A673 (cell line): Measurements from ENCODE around the gene ST8SIA5. TPM values are rescaled to one million over a fixed set of nuclear protein-coding genes. Genes with fewer than 3 reads are reported as not detected.

Source experiments
- BruUV-seq: library from RNA; stranded (reverse); fragments of 400-500 nt; replicated peaks from 2 replicates; lab custom pipeline; 2021; lab: Mats Ljungman, UMichigan
- CTCF ChIA-PET: fragments of 300-600 bp; sonication (Branson Sonifier 250); formaldehyde crosslinking; loops from one replicate; lab custom pipeline; 2022; ENCODE audit warnings: antibody characterized with exemption; lab: Charles Lee
- POLR2A ChIA-PET: fragments of 300-600 bp; sonication (Branson Sonifier 250); formaldehyde crosslinking; loops from one replicate; lab custom pipeline; 2022; ENCODE audit warnings: antibody characterized with exemption; ENCODE audit not compliant: low non-redundant PET; lab: Charles Lee
- DNase-seq: peaks from one replicate; pipeline ENCODE4 v3.0.0-alpha.2; 2015; ENCODE audit warnings: low spot score
- H3K27ac ChIP-seq: fragments of 200-600 bp; sonication (generic); 2 replicates; pipeline ENCODE4 v1.5.1; 2016; ENCODE audit warnings: mixed run types, low read depth, mild to moderate bottlenecking, mixed read lengths, antibody characterized with exemption, low read length; ENCODE audit not compliant: poor library complexity, severe bottlenecking
- H3K27me3 ChIP-seq: fragments of 200-600 bp; sonication (generic); replicated peaks from 2 replicates; pipeline ENCODE4 v1.6.1; 2017; ENCODE audit warnings: mixed run types, low read depth, mild to moderate bottlenecking, mixed read lengths, antibody characterized with exemption, low read length; ENCODE audit not compliant: insufficient read depth, poor library complexity
- H3K36me3 ChIP-seq: fragments of 200-600 bp; sonication (generic); 2 replicates; pipeline ENCODE4 v1.6.1; 2016; ENCODE audit warnings: mixed run types, mild to moderate bottlenecking, mixed read lengths, antibody characterized with exemption, low read length; ENCODE audit not compliant: insufficient read depth, poor library complexity, severe bottlenecking
- H3K4me1 ChIP-seq: fragments of 200-600 bp; sonication (generic); 2 replicates; pipeline ENCODE4 v1.6.1; 2017; ENCODE audit warnings: mixed run types, mild to moderate bottlenecking, mixed read lengths, antibody characterized with exemption, low read length; ENCODE audit not compliant: insufficient read depth, poor library complexity, severe bottlenecking
- H3K4me3 ChIP-seq: fragments of 200-600 bp; sonication (generic); 2 replicates; pipeline ENCODE4 v1.5.1; 2016; ENCODE audit warnings: low read depth, mixed run types, mild to moderate bottlenecking, mixed read lengths, low read length; ENCODE audit not compliant: poor library complexity, severe bottlenecking
- H3K9me3 ChIP-seq: fragments of 200-600 bp; sonication (generic); 2 replicates; pipeline ENCODE4 v1.6.1; 2016; ENCODE audit warnings: mixed run types, low read depth, mild to moderate bottlenecking, mixed read lengths, antibody characterized with exemption, low read length; ENCODE audit not compliant: poor library complexity, severe bottlenecking
- CTCF ChIP-seq: fragments of 300-800, 200-600 bp; sonication (generic); conservative IDR thresholded peaks from 2 replicates; pipeline ENCODE4 v1.5.1; 2017; ENCODE audit warnings: low read depth, mild to moderate bottlenecking, antibody characterized with exemption, low read length, moderate library complexity, mixed read lengths
- EZH2 ChIP-seq: fragments of 200-600 bp; sonication (generic); IDR thresholded peaks from 2 replicates; pipeline ENCODE4 v1.6.1; 2017; ENCODE audit warnings: borderline replicate concordance, low read depth, mild to moderate bottlenecking, mixed read lengths, antibody characterized with exemption, low read length; ENCODE audit not compliant: poor library complexity, severe bottlenecking
- intact Hi-C: fragments of 100-400 bp; cut with micrococcal nuclease; formaldehyde crosslinking; loops from one replicate; pipeline ENCODE4 v1.10.0; 2022; ENCODE audit not compliant: unreplicated experiment
- total RNA-seq: library from RNA; stranded (reverse); gene quantifications from 2 replicates; pipeline ENCODE4 v1.2.3, GENCODE V29; 2021

The ST8SIA5 gene
- total RNA-seq, 1 experiment from 2014 or later, result 17.9 TPM

GRCh38 chr18:46751882-46752281 is 5.0 kb downstream of the ST8SIA5 start:
- intact Hi-C loops, result no loop called here
- no TSS peak for BruUV-seq
- Histone ChIP-seq H3K27ac (no peak overlapping the region), H3K4me1 (no peaks in the 10 kb centered on the region), H3K9me3 (no peaks in the 10 kb centered on the region), H3K27me3 (no peaks in the 10 kb centered on the region), H3K4me3 (no peak overlapping the region), H3K36me3 (no peaks in the 10 kb centered on the region)
- ChIA-PET CTCF (no interaction called here), POLR2A (no interaction called here)
- TF ChIP-seq CTCF, result no peak
- no peak for TF ChIP-seq EZH2
- no peak for DNase-seq

GRCh38 chr18:46750626-46751025 is 6.2 kb downstream of the ST8SIA5 start:
- CTCF ChIA-PET, result no interaction called here
- Histone ChIP-seq H3K36me3 (no peaks in the 10 kb centered on the region), H3K27ac (no peak overlapping the region), H3K4me3 (no peak overlapping the region), H3K9me3 (no peaks in the 10 kb centered on the region), H3K27me3 (no peaks in the 10 kb centered on the region), H3K4me1 (no peaks in the 10 kb centered on the region)
- TF ChIP-seq CTCF, result no peak
- TF ChIP-seq EZH2, result no peak
- DNase-seq, result no peak
- POLR2A ChIA-PET, result no interaction called here
- intact Hi-C loops, result no loop called here
- no TSS peak for BruUV-seq

DNA sequence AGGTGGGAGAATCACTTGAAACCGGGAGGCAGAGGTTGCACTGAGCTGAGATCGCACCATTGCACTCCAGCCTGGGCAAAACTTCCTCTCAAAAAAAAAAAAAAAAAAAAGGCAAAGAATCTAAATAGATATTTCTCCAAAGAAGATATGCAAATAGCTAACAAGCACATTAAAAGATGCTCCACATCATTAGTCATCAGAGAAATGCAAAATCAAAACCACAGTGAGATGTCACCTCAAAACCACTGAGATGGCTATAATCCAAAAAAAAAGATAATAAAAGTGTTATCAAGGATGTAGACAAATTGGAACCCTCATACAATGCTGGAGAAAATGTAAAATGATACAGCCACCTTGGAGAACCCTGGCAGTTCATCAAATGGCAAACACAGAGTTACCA is 8.4 kb downstream of the ST8SIA5 start:
- BruUV-seq, result no TSS peak
- Histone ChIP-seq H3K27ac (no peak overlapping the region), H3K4me1 (no peaks in the 10 kb centered on the region), H3K27me3 (no peaks in the 10 kb centered on the region), H3K36me3 (no peaks in the 10 kb centered on the region), H3K4me3 (no peak overlapping the region), H3K9me3 (no peaks in the 10 kb centered on the region)
- POLR2A ChIA-PET, result no interaction called here
- TF ChIP-seq CTCF, result no peak
- no peak for TF ChIP-seq EZH2
- intact Hi-C loops, result no loop called here
- no peak for DNase-seq
- CTCF ChIA-PET, result no interaction called here
